Activated T-helper 1 cell treated with anti-CD3 and anti-CD28 coated beads, Interleukin-2, amount 50 U/mL, for 16 hours (primary cell): Measurements from ENCODE around the gene RNF225.
"Not testable (repeated sequence)": the region's sequence is repeated elsewhere in the genome, so short reads cannot be mapped to it uniquely, and the experiment has no call there.

Experiments
- DNase-seq, 2 donors: peaks; one replicate each; pipeline ENCODE4 v3.0.0-alpha.2; 2020; ENCODE audit warnings: low read depth in 1 of 2, low spot score in 1 of 2

The RNF225 gene

DNA sequence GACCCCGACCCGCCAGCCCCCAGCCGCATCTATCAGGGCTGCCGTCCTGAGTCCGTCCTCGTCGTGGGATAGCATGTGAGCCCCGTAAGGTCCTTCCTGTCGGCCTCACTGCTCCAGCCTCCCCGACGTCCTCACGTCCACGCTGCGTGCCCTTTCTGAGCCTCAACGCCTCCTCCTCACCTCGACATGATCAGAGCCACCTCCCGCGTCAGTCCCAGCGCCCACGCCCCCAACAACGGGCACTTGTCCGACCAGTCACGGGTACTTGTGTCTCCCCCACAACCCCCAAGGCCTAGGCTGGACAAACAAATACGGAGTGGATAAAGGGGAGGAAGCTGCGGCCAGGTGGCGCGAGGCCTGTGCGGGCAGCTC lies 33.6 kb upstream of the RNF225 start:
- no peak for DNase-seq

GRCh38 chr19:58362272-58362994 lies 33.0 kb upstream of the RNF225 start, which contains the start of gene ZNF497:
Gene ZNF497, minus strand, starts transcription at chr19:58362751. Its CDS starts 5,116 bp downstream, at chr19:58357635.
- peak; percentile 93 to 94 for DNase-seq

DNA sequence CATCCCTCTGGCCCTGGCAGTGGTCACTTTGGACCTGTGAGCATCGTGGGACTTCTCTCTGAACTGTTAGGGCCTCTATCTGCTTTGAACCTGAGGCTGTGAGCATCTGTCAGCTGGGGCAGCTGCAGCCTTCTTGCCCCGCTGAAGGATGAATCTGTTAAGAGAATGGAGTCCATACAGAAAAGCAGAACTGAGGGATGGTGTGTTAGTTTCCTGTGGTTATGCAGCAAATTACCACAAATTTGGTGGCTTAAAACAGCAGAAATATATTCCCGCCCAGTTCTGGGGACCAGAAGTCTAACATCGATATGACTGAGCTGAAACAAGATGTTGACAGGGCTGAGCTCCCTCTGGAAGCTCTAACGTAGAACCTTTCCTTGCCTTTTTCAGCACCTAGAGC lies 31.3 kb upstream of the RNF225 start:
- DNase-seq: no peak

- no peak for DNase-seq
These were observed 28.6 kb upstream of the RNF225 start for GRCh38 chr19:58366585-58367430.

DNA sequence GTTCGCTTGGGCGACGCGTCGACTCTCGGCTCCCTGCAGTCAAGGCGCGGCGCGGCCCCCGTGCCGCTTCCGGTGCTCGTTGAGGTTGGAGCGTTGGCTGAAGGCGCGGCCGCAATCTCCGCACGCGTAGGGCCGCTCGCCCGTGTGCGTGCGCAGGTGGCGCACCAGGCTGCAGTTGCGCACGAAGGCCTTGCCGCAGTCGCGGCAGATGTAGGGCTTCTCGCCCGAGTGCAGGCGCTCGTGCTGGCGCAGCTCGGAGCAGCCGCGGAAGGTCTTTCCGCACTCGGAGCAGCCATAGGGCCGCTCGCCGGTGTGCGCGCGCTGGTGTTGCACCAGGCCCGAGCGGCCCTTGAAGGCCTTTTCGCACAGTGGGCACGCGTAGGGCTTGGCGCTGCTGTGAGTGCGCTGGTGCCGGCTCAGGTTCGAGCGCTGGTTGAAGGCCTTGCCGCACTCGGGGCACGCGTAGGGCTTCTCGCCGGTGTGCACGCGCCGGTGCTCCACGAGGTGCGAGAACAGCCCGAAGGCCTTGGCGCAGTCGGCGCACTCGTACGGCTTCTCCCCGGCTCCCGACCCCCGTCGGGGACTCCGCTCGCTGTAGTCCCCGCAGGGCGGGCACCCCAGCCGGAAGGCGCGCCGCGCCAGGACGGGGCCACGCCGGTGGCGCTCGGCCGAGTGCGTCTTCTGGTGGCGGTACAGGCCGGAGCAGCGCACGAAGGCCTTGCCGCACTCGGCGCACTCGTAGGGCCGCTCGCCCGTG lies 27.6 kb upstream of the RNF225 start:
- DNase-seq: no peak

DNA sequence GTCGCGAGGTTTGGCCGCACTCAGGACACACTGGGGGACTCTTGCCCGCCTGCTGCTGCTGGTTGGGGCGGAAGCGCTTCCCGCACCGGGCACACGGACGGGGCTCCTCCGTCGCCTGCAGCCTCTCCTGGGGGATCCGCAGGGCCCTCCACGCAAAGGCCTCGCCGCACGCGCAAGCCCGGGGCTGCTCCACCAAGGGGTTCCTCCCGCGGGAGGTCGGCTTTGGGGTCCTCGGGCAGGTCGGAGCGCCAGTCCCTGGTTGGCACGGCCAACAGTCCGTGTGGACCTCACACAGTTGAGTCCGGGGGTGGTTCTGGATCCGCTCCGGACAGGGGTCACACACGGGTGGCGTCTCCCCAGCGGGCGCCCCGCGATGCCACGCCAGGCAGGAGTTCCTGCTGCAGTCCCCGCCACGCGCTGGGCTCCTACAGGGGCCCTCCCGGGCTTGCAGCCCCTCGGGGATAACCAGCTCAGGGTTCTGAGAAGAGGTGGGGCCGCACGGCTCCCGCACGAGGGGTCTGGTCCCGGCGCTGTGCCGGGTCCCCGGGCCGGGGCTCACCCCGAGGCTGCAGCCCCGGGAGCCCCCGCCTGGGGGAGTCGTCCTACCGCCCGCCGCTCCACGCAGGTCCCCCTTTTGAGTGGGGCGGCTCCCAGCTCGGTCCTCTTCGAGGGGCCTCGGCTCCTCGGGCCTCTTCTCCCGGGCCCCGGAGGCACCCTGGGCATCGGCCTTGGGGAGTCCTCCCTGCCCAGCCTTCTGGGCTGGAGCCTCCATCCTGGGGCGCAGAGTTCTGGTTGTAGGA lies 26.7 kb upstream of the RNF225 start:
- no peak for DNase-seq

GRCh38 chr19:58372311-58373133 lies 22.9 kb upstream of the RNF225 start:
- no peak for DNase-seq

- DNase-seq: no peak
These were observed 21.3 kb upstream of the RNF225 start for GRCh38 chr19:58374200-58374599.

GRCh38 chr19:58376724-58377123 lies 18.7 kb upstream of the RNF225 start:
- DNase-seq: not testable (repeated sequence)

DNA sequence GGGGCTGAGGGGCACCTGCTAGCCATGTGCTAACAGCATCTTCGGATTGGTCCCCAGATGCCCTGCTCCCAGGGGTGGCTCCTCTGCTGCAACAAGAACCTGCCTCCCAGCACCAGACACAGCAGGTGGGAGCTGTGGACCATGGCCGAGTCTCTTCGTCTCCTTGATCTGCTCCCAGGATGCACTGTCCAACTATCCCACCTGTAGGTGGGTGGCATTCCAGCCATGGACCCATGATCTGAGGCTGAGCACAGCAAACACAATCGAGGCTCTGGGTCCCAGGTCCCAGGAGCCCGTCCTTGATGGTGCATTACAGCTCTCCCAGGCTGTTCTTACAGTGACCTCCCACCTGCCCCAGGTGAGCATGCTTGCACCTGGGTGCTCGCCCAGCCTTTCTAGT lies 16.2 kb upstream of the RNF225 start:
- no peak for DNase-seq

- DNase-seq: no peak
These were observed 15.3 kb upstream of the RNF225 start for GRCh38 chr19:58380037-58380661.

DNA sequence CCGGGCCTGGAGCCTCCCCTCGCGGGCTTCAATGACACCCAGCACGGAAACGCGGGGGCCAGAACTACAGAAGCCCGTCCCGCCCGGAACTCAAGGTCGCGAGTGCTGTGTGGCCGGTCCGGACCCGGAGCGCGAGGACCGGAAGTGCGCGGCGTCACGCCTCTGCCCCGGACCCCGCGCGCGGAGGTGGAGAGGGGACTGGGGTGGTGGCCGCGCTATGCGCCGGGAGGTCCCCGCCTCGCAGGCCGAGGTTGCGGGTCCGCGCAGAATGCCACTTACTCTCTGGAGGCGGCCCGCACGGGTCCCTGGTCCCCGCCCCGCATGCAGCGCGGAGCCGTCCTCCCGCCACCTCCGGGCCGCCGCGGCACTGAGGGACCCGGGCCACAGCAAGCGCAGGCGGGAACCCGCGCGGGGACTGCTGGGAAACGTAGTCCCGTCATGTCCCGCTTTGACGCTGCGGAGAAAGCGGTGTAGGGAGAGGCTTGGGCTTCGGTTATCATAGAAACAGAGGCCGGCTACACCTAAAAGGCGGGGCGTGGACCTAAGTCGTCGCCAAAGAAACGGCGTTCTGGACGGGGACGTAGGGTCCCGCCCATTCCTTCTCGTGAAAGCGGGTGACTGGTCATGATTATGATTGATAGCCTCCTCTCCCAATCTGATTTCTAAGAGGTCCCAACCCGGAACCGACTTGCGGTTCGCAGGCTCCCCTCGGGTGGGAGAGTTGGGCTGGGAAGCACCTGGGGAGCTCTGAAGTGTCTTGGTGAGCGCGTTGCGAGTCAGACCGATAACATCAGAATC lies 14.6 kb upstream of the RNF225 start, which contains the start of gene ZNF837:
TSS of gene ZNF837 (minus strand) at position 369 of the 798 bp plus-strand sequence. CDS start 11,698 bp downstream, outside the sequence.
- DNase-seq: peak; percentile 93 to 95

DNA sequence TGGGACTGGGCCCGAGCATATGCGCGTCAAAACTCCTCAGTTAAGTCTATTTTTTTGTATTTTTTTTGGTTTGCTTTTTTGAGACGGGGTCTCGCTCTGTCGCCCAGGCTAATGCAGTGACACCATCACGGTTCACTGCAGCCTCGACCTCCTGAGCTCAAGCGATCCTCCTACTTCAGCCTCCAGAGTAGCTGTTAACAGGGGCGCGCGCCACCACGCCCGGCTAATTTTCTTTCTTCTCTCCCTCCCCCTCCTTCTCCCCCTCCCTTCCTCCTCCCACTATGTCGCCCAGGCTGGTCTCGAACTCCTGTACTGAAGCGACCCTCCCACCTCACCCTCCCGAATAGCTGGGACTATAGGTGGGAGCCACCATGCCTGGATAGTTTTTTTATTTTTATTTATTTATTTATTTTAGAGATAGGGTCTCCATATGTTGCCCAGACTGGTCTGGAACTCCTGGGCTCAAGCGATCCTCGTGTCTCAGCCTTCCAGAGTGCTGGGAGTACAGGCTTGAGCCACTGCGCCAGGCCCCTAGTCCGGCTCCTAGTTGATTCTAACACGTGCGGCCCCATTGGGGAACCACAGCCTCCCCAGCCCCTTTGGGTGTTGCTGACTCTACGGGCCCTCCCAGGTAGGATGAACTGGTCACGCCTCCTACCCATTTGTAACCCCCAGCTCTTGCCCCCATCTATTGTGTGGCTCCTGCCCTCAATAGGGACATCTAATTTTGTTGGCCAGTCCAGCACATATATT lies 13.8 kb upstream of the RNF225 start:
- DNase-seq: no peak

DNA sequence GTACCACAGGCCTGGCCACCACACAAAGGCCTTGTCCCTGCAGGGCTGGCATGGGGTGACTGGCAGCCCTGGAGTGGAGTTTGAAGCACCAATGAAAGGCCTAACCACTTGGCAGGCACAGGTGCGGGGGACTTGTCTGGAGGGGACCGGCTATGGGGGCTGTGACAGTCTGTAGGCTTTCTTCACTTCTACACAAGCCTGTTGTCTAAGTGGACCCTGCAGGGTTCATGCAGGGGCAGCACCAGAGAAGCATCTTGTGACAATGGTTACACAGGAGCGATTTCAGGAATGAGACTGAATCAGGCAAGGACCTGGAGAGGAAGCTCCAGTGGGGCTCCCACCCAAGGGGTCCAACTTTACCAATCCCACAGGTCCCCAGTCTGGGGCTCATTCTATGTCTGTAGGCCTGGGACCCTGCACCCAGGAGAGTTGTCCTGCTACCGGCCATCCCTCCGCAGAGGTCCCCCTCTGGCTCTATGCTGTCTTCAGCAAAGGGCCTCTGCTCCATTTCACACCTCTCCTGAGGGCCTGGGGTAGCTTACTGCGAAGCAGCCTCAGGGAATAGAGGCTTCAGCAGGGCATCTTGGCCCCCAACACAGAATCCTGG lies 12.4 kb upstream of the RNF225 start:
- DNase-seq: no peak

DNA sequence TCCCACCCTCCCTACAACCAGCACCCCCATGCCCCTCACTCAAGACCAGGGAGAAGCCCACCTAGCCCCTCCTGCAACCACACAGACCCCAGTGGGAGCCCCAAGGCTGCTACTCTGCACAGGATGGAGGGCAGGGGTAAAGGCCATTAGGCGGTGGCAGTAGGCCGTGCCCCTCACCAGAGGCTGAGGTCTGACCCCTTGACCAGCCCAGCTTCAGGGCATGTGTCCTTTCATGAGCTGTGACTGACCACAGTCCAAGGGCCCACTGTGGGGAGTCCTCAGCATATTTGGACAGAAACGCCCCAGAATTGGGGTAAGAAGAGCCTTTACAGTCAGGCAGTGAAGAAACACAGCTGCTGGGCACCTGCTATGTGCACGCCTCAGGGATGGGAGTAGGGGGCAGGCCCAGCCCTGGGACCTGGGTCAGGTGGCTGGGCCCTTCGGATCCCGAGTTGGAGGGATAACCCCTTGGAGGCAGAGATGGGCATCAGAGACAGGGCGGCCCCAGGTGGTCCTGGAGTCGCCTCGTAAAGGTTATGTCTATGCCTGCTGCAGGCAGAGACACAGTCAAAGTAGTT lies 10.1 kb upstream of the RNF225 start:
- DNase-seq: no peak

DNA sequence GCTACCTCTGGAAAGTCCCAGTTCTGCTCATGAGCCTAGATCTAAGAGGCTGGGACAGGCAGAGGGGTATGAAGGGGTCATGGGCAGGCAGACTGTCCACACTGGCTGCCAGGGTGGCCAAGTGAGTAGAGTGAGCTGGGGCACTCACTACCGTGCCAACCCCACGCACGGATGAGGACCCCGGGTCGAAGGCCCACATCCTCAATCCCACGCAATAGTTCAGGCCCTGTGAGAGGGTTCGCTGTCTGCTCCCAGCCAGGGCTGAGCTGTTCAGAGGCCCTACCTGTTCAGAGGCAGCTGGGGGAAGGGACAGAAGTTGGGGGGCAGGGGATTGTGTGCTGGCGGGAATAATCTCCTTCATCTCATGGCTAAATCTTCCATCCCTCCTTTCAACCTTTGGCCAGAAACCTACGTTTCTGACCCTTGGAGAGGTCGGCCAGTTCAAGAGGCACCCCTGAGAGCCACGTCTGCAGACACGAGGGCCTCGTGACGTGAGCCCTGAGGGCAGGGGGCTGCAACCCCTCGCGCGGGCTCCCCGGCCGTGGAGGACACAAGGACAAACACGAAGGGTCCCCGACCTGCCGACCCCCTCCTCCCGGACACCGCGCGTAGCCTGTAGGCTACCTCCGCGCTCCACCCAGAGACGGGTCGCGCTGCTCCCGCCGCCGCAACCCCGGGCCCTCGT lies 9.4 kb upstream of the RNF225 start:
- peak in 1 of 2 donors; percentile 9 for DNase-seq
